H9 (cell line): ENCODE data around the gene TIPIN. TPM values are rescaled to one million over a fixed set of nuclear protein-coding genes. Genes with fewer than 3 reads are reported as not detected.

Experiments
- DNase-seq: peaks from one replicate; pipeline ENCODE4 v3.0.0-alpha.2; 2017
- H2AFZ ChIP-seq: one replicate; pipeline ENCODE4 v1.6.1; 2013; ENCODE audit warnings: mild to moderate bottlenecking, low read length, control low read depth, moderate library complexity
- H2AK5ac ChIP-seq: 2 replicates; pipeline ENCODE4 v1.6.1; 2013; ENCODE audit warnings: low read length, control low read depth, mixed read lengths; ENCODE audit not compliant: insufficient read length
- H2BK120ac ChIP-seq: one replicate; pipeline ENCODE4 v1.6.1; 2013; ENCODE audit warnings: low read depth, mild to moderate bottlenecking, low read length, control low read depth, inconsistent platforms; ENCODE audit not compliant: poor library complexity, severe bottlenecking
- H2BK12ac ChIP-seq: 2 replicates; pipeline ENCODE4 v1.6.1; 2013; ENCODE audit warnings: low read length, control low read depth, mixed read lengths, low read depth; ENCODE audit not compliant: insufficient read length
- H2BK15ac ChIP-seq: 2 replicates; pipeline ENCODE4 v1.6.1; 2013; ENCODE audit warnings: low read depth, low read length, control low read depth
- H2BK20ac ChIP-seq: one replicate; pipeline ENCODE4 v1.6.1; 2013; ENCODE audit warnings: low read depth, mild to moderate bottlenecking, low read length, control low read depth, inconsistent platforms; ENCODE audit not compliant: poor library complexity, severe bottlenecking
- H2BK5ac ChIP-seq: 2 replicates; pipeline ENCODE4 v1.6.1; 2013; ENCODE audit warnings: low read length, control low read depth, mixed read lengths; ENCODE audit not compliant: insufficient read length
- H3K14ac ChIP-seq: 2 replicates; pipeline ENCODE4 v1.6.1; 2013; ENCODE audit warnings: low read length, control low read depth; ENCODE audit not compliant: insufficient read depth
- H3K18ac ChIP-seq: 2 replicates; pipeline ENCODE4 v1.6.1; 2013; ENCODE audit warnings: low read depth, mild to moderate bottlenecking, mixed read lengths, low read length, control low read depth; ENCODE audit not compliant: insufficient read length
- H3K23ac ChIP-seq: 2 replicates; pipeline ENCODE4 v1.6.1; 2013; ENCODE audit warnings: low read length, control low read depth, mixed read lengths, low read depth; ENCODE audit not compliant: insufficient read length
- H3K23me2 ChIP-seq: 2 replicates; pipeline ENCODE4 v1.6.1; 2013; ENCODE audit warnings: low read depth, mild to moderate bottlenecking, mixed read lengths, low read length, control low read depth; ENCODE audit not compliant: insufficient read length, poor library complexity, severe bottlenecking
- H3K27ac ChIP-seq: 2 replicates; pipeline ENCODE4 v1.5.1; 2013; ENCODE audit warnings: low read length, control low read depth, mixed read lengths, low read depth; ENCODE audit not compliant: insufficient read length
- H3K27me3 ChIP-seq: 2 replicates; pipeline ENCODE4 v1.6.1; 2013; ENCODE audit warnings: low read length, control low read depth, inconsistent platforms; ENCODE audit not compliant: insufficient read depth
- H3K4ac ChIP-seq: 2 replicates; pipeline ENCODE4 v1.6.1; 2013; ENCODE audit warnings: low read depth, mild to moderate bottlenecking, control low read depth, inconsistent platforms, low read length, moderate library complexity
- H3K4me1 ChIP-seq: 2 replicates; pipeline ENCODE4 v1.6.1; 2013; ENCODE audit warnings: low read length, control low read depth, inconsistent platforms; ENCODE audit not compliant: insufficient read depth
- H3K4me2 ChIP-seq: 2 replicates; pipeline ENCODE4 v1.6.1; 2013; ENCODE audit warnings: low read length, control low read depth, mixed read lengths; ENCODE audit not compliant: insufficient read length, insufficient read depth
- H3K56ac ChIP-seq: 2 replicates; pipeline ENCODE4 v1.6.1; 2013; ENCODE audit warnings: low read depth, mild to moderate bottlenecking, mixed read lengths, low read length, control low read depth; ENCODE audit not compliant: insufficient read length
- H3K79me1 ChIP-seq: 2 replicates; pipeline ENCODE4 v1.6.1; 2013; ENCODE audit warnings: low read depth, mild to moderate bottlenecking, moderate library complexity, low read length, control low read depth, inconsistent platforms; ENCODE audit not compliant: insufficient read depth, poor library complexity, severe bottlenecking
- H3K79me2 ChIP-seq: 2 replicates; pipeline ENCODE4 v1.6.1; 2013; ENCODE audit warnings: low read length, control low read depth, inconsistent platforms; ENCODE audit not compliant: insufficient read depth
- H3K9ac ChIP-seq: 2 replicates; pipeline ENCODE4 v1.6.1; 2013; ENCODE audit warnings: low read length, control low read depth, mixed read lengths; ENCODE audit not compliant: insufficient read length; ENCODE audit errors: extremely low read depth
- H3K9me3 ChIP-seq: one replicate; pipeline ENCODE4 v1.6.1; 2013; ENCODE audit warnings: low read depth, low read length, inconsistent platforms; ENCODE audit not compliant: control insufficient read depth
- H3T11ph ChIP-seq: one replicate; pipeline ENCODE4 v1.6.1; 2013; ENCODE audit warnings: mild to moderate bottlenecking, low read length, control low read depth, inconsistent platforms
- H4K20me1 ChIP-seq: one replicate; pipeline ENCODE4 v1.6.1; 2013; ENCODE audit not compliant: control insufficient read depth, insufficient read length, insufficient read depth
- H4K5ac ChIP-seq: 2 replicates; pipeline ENCODE4 v1.6.1; 2013; ENCODE audit warnings: low read depth, mild to moderate bottlenecking, mixed read lengths, low read length, control low read depth; ENCODE audit not compliant: insufficient read length
- H4K8ac ChIP-seq: replicated peaks from 2 replicates; pipeline ENCODE4 v1.6.1; 2013; ENCODE audit warnings: low read length, control low read depth, mixed read lengths, low read depth; ENCODE audit not compliant: insufficient read length
- H4K91ac ChIP-seq: 2 replicates; pipeline ENCODE4 v1.6.1; 2013; ENCODE audit warnings: low read depth, mild to moderate bottlenecking, moderate library complexity, mixed read lengths, low read length, control low read depth; ENCODE audit not compliant: insufficient read length
- H3K27ac Mint-ChIP-seq, 3 experiments: 2 replicates in 2 of 3; 3 replicates in 1 of 3; pipeline ENCODE4 v1.8.0; 2020 to 2021; ENCODE audit warnings: mixed read lengths in 3 of 3, mild to moderate bottlenecking in 1 of 3, moderate library complexity in 1 of 3
- H3K27me3 Mint-ChIP-seq: 2 replicates; pipeline ENCODE4 v1.8.0; 2021; ENCODE audit warnings: low read depth, mild to moderate bottlenecking, moderate library complexity, mixed read lengths
- H3K36me3 Mint-ChIP-seq, 3 experiments: 2 replicates in 2 of 3; 3 replicates in 1 of 3; pipeline ENCODE4 v1.8.0; 2020 to 2021; ENCODE audit warnings: low read depth in 3 of 3, mixed read lengths in 3 of 3; ENCODE audit not compliant: insufficient read depth in 1 of 3
- H3K4me1 Mint-ChIP-seq, 2 experiments: 2 replicates each; pipeline ENCODE4 v1.8.0; 2020; ENCODE audit warnings: mixed read lengths in 2 of 2
- H3K4me3 Mint-ChIP-seq, 2 experiments: 2 replicates in 1 of 2; 3 replicates in 1 of 2; pipeline ENCODE4 v1.8.0; 2020 to 2021; ENCODE audit warnings: mild to moderate bottlenecking in 2 of 2, mixed read lengths in 2 of 2, moderate library complexity in 1 of 2
- H3K9me3 Mint-ChIP-seq, 2 experiments: 2 replicates in 1 of 2; 3 replicates in 1 of 2; pipeline ENCODE4 v1.8.0; 2020; ENCODE audit warnings: mild to moderate bottlenecking in 2 of 2, mixed read lengths in 2 of 2, moderate library complexity in 1 of 2
- CTCF ChIP-seq: fragments of 200-600 bp; sonication (generic); conservative IDR thresholded peaks from 3 replicates; pipeline ENCODE4 v1.8.0; 2021; ENCODE audit warnings: antibody characterized with exemption, mild to moderate bottlenecking
- WGBS: extraction: QIAGEN DNeasy Blood & Tissue Kit; methylation state at CpG from one replicate; pipeline ENCODE4 v1.1.7; 2013; ENCODE audit warnings: missing lambda C conversion rate, low lambda C conversion rate, mixed read lengths; ENCODE audit not compliant: insufficient read length; ENCODE audit errors: extremely low coverage; 5-methylcytosine and 5-hydroxymethylcytosine counted together
- total RNA-seq: library from RNA; stranded (reverse); gene quantifications from 2 replicates; pipeline ENCODE4 v1.2.1, GENCODE V29; 2021

TIPIN gene
- total RNA-seq, 1 experiment from 2014 or later, result 26.9 TPM

GRCh38 chr15:66308531-66308930, 48.0 kb downstream of the TIPIN start:
- DNase-seq, result no peak
- H3K27ac Mint-ChIP-seq, result no peak overlapping the region
- H3K79me2 ChIP-seq, result no peaks in the 10 kb centered on the region

More at GRCh38 chr15:66308531-66308930, 48.0 kb downstream of the TIPIN start:
- H2BK12ac ChIP-seq, result no peak overlapping the region
- no peak overlapping the region for H3K9ac ChIP-seq
- no peak overlapping the region for H3K56ac ChIP-seq
- H4K8ac ChIP-seq, result no peak overlapping the region
- H3K27me3 ChIP-seq, result no peaks in the 10 kb centered on the region; the same call in 1 of the 2 replicates
- H2BK5ac ChIP-seq, result no peak overlapping the region
- Mint-ChIP-seq H3K4me1 (peaks cover 0 to 2% of the 10 kb centered on the region in 2 experiments; a peak in 1 of 4 replicates), H3K36me3 (peaks cover 19 to 53% (median 45%) of the 10 kb centered on the region in 3 experiments; a peak in 6 of 7 replicates), H3K27me3 (no peaks in the 10 kb centered on the region), H3K9me3 (no peaks in the 10 kb centered on the region), H3K4me3 (no peak overlapping the region)
- no peak overlapping the region for H2AK5ac ChIP-seq
- no peak overlapping the region for H3K14ac ChIP-seq
- no peak overlapping the region for H3K4me2 ChIP-seq
- H3K4ac ChIP-seq, result no peak overlapping the region
- no peak overlapping the region for H3K27ac ChIP-seq
- H4K5ac ChIP-seq, result no peak overlapping the region
- no peaks in the 10 kb centered on the region for H3K4me1 ChIP-seq
- no peak overlapping the region for H3T11ph ChIP-seq
- H2BK20ac ChIP-seq, result no peak overlapping the region
- no peaks in the 10 kb centered on the region for H3K23me2 ChIP-seq
- H3K18ac ChIP-seq, result no peak overlapping the region
- no peaks in the 10 kb centered on the region for H4K20me1 ChIP-seq
- no peak overlapping the region for H4K91ac ChIP-seq
- no peak overlapping the region for H2AFZ ChIP-seq
- no peaks in the 10 kb centered on the region for H3K9me3 ChIP-seq
- no peak for TF ChIP-seq CTCF
- no peak overlapping the region for H2BK120ac ChIP-seq
- H3K23ac ChIP-seq, result no peak overlapping the region
- no peaks in the 10 kb centered on the region for H3K79me1 ChIP-seq
- no peak overlapping the region for H2BK15ac ChIP-seq
- no CpG with 5 or more reads among the region's 3 CpGs for WGBS
